Cardiac muscle cell (in vitro differentiated cells and primary cell): ENCODE data around the gene IL17REL. TPM values are rescaled to one million over a fixed set of nuclear protein-coding genes. Genes with fewer than 3 reads are reported as not detected.

Experiments
- DNase-seq, 2 donors: peaks; one replicate each; pipeline versions ENCODE4 v3.0.0 to v3.0.0-alpha.2; 2010 to 2017; ENCODE audit warnings: low read depth in 1 of 2, low spot score in 1 of 2
- H3K27ac ChIP-seq: fragments of 200-600 bp; sonication (generic); 2 replicates; pipeline ENCODE4 v1.5.1; 2016
- H3K27me3 ChIP-seq: fragments of 200-600 bp; sonication (generic); 2 replicates; pipeline ENCODE4 v1.6.0; 2016; ENCODE audit warnings: control low read depth
- H3K36me3 ChIP-seq: fragments of 200-600 bp; sonication (generic); 2 replicates; pipeline ENCODE4 v1.5.1; 2016; ENCODE audit warnings: control low read depth
- H3K4me1 ChIP-seq: fragments of 200-600 bp; sonication (generic); 2 replicates; pipeline ENCODE4 v1.8.1; 2017; ENCODE audit warnings: low read depth, mild to moderate bottlenecking, mixed run types
- H3K4me3 ChIP-seq: fragments of 200-600 bp; sonication (generic); 2 replicates; pipeline ENCODE4 v1.5.1; 2016; ENCODE audit warnings: mild to moderate bottlenecking
- H3K9me3 ChIP-seq: fragments of 200-600 bp; sonication (generic); 2 replicates; pipeline ENCODE4 v1.5.1; 2017; ENCODE audit warnings: low read depth, mild to moderate bottlenecking, control low read depth
- CTCF ChIP-seq: IDR thresholded peaks from 2 replicates; pipeline ENCODE4 v1.5.1; 2012; ENCODE audit warnings: low read depth, mild to moderate bottlenecking, low read length
- polyA plus RNA-seq: library from polyadenylated mRNA; unstranded; fragments of >200 nt; fragmentation: Nextera tagmentation; extraction: Ambion mirVana; gene quantifications from 2 replicates; pipeline ENCODE4 v1.2.1, GENCODE V29; 2016
- total RNA-seq: library from RNA; depleted of rRNA; stranded (reverse); fragments of >200 nt; gene quantifications from 2 replicates; pipeline ENCODE4 v1.2.3, GENCODE V29; 2016

IL17REL gene
- total and polyA plus RNA-seq, 2 experiments from 2014 or later = 1.8 TPM; not detected in 1

GRCh38 chr22:49999063-49999945, 13.3 kb downstream of the IL17REL start:
- peak in 1 of 2 donors; percentile 75 for DNase-seq
- no peaks in the 10 kb centered on the region for H3K36me3 ChIP-seq
- H3K9me3 ChIP-seq = no peaks in the 10 kb centered on the region
- H3K4me3 ChIP-seq = peak overlapping the region; percentile 34
- TF ChIP-seq CTCF = no peak
- H3K27ac ChIP-seq = no peak overlapping the region
- H3K4me1 ChIP-seq = no peaks in the 10 kb centered on the region
- H3K27me3 ChIP-seq = peaks cover 25% of the 10 kb centered on the region

DNA sequence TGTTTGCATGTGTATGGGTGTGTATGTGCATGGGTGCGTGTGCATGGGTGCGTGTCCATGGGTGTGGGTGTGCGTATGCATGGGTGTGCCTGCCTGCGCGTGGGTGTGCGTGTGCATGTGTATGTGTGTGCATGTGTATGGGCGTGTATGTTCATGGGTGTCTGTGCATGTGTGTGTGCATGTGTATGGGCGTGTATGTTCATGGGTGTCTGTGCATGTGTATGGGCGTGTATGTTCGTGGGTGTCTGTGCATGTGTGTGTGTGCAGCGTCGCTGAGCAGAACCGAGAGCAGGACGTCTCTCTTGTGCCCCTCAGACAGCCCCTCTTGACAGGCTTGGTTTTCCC, 13.9 kb downstream of the IL17REL start:
- H3K4me1 ChIP-seq = no peaks in the 10 kb centered on the region
- H3K27me3 ChIP-seq = peaks cover 25% of the 10 kb centered on the region
- H3K36me3 ChIP-seq = no peaks in the 10 kb centered on the region
- no peak for TF ChIP-seq CTCF
- H3K27ac ChIP-seq = no peak overlapping the region
- H3K4me3 ChIP-seq = no peak overlapping the region
- no peak for DNase-seq
- no peaks in the 10 kb centered on the region for H3K9me3 ChIP-seq

- no peak for DNase-seq
- Histone ChIP-seq H3K27me3 (peaks cover 23% of the 10 kb centered on the region), H3K4me1 (no peaks in the 10 kb centered on the region), H3K36me3 (no peaks in the 10 kb centered on the region), H3K9me3 (no peaks in the 10 kb centered on the region), H3K27ac (no peak overlapping the region), H3K4me3 (no peak overlapping the region)
- no peak for TF ChIP-seq CTCF
Observed at GRCh38 chr22:49997932-49998717, 14.4 kb downstream of the IL17REL start.

DNA sequence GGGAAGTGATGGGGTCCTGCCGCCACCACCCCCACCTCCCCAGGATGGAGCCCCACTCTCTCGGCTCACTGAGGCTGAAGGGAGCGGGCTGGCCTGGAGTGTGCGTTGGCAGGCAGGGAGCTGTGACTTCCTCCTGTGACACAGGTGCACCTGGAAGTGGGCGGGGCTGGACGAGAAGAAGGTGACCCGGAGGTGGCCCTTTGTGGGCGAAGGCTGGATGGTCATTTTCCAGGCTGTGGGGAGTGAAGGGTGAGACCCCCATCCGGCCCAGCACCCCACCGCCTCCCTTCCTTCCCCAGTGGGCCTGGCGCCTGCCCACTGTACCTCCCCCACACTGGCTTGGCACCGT, 15.3 kb downstream of the IL17REL start:
- no peak overlapping the region for H3K4me3 ChIP-seq
- no peaks in the 10 kb centered on the region for H3K36me3 ChIP-seq
- TF ChIP-seq CTCF = no peak
- H3K27me3 ChIP-seq = peaks cover 23% of the 10 kb centered on the region
- no peaks in the 10 kb centered on the region for H3K4me1 ChIP-seq
- no peaks in the 10 kb centered on the region for H3K9me3 ChIP-seq
- H3K27ac ChIP-seq = no peak overlapping the region
- DNase-seq = no peak

- no peak for DNase-seq
- H3K4me1 ChIP-seq = no peaks in the 10 kb centered on the region
- peaks cover 20% of the 10 kb centered on the region for H3K27me3 ChIP-seq
- TF ChIP-seq CTCF = no peak
- no peak overlapping the region for H3K27ac ChIP-seq
- H3K9me3 ChIP-seq = no peaks in the 10 kb centered on the region
- H3K36me3 ChIP-seq = no peaks in the 10 kb centered on the region
- H3K4me3 ChIP-seq = no peak overlapping the region
Observed at GRCh38 chr22:49996518-49997250, 15.9 kb downstream of the IL17REL start.
